NCI-H446 (cell line): ENCODE data around the gene LSM5.

Experiments
- DNase-seq, 2 experiments: peaks; one replicate each; lab custom pipeline; 2025; lab: John Stamatoyannopoulos, UW

LSM5 gene

DNA sequence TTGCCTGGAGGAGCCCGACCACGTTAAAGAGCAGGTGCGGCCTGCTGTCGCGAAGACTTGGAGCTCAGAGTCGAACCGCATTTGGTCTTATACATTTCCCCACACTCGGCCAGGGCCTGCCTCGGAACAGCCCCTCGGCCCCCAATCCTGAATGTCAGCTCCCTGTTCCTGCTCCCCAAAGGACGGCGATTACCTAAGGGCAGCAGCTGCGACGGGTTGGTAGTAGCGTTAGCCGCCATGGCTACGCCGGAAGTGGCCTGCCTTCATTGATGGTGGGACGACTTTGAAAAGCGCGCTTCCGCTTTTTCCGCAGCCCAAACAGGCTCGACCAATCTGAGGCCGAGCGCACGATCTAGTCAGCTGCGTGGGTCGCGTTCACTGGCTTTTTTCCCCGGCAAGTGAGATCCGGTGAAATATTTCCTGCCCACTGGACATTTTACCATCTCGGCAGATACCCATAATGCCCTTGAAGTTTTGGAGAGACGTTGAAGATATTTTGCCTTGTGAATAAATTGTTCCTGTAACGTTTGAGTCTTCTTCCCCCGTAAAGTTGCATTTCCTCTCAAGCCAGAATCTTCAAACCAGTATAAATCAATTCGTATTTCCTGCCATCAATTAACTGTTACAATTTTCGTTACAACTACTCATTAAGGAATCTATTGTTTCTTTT, at the start of gene LSM5:
Gene LSM5 (minus strand): TSS at position 254 of the 670 bp plus-strand sequence. CDS start 15 bp downstream, at position 239.
- peak; percentile 87 to 96 for DNase-seq

DNA sequence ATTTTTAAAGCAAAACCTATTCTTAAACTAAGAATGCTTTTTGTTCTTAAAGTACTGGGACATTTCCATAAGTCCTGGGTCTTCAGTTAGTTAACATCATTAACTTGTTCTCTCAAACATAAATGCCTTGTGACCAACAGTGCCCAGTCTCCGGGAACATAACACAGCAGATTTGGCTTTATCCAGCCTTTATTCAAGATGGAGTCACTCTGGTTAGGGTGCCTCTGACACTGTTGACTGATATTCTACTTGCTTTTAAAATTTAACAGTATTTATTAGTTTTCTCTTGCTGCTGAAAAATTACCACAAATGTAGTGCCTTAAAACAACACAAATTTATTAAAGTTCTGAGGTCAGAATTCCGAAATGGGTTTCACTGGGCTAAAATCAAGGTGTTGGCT, 49.2 kb upstream of the LSM5 start:
- no peak for DNase-seq

DNA sequence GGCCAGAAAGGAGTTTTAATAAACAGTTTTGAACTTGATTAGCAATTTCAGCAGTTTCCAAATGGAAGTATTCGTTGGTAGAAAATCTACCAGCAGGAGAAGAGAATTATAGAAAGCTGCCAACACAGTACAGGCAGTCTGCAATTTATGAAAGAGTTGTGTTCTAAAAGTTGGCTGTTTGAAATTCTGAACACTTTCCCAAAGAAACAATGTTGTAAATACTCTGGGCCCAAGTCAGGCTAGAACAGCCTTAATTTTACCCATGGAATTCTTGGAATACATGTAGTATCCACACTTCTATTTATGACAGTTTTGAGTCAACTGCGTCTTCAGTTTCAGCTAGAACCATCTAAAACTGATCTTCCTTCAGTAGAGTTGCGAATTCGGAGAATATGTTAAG, 47.6 kb upstream of the LSM5 start:
- DNase-seq, result no peak

DNA sequence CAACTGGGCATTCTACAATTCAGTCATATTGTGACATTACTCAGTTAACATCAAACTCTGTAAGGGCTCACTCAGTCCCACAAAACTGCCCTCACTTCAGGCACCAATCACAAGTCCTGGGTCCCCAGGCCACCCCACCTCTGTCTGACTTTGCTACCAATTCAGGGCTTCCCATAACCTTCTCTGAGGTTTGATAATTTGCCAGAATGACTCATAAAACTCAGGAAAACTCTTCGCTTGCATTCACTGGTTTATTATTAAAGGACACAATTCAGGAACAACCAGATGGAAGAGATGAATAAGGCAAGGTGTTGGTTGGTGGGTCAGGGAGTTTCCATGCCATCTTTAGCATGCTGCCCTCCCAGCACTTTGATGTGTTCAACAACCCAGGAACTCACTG, 46.4 kb upstream of the LSM5 start:
- DNase-seq, result peak in 1 of 2 experiments; percentile 38

DNA sequence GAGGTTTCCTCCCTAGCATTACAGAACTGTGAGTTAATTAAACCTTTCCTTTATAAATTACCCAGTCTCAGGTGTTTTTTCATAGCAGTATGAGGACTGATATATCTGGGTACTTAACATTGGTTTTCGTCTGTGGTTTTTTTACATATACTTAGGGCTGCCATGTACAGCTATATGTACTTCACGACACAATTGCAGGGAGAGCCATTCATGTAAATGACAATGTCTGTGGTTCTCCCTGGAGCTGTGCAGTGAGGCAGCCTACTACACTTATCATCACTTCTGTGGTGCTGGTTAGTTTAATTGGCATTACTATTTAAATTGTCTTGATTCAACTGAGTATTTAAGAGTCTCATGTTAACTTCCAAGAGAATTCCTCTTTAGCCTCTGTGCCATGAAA, 45.8 kb upstream of the LSM5 start:
- no peak for DNase-seq

DNA sequence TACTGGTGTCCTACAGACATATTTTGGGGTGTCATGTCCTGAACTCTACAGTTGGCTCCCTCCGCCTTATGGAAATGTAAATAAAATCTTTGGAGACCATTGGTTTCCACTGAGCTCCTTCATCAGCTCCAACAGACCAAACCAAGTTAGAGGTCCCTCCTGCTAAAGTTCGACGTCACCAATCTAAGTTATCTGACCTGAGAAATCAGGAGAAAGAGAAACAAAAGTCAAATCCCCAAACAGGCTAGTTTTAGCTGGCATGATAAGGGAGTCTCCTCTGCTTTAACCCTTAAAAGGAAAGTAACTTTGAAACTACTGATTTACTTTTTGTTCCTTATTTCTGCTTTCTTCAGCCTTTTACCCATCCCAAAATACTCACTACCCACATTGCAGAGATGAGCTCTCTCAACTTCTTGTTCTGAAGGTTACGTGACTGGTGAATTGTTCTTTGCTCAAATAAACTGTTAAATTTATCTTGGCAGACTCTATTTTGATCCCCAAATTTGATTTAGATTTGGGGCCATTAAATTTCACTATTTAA, 45.1 kb upstream of the LSM5 start:
- no peak for DNase-seq

DNA sequence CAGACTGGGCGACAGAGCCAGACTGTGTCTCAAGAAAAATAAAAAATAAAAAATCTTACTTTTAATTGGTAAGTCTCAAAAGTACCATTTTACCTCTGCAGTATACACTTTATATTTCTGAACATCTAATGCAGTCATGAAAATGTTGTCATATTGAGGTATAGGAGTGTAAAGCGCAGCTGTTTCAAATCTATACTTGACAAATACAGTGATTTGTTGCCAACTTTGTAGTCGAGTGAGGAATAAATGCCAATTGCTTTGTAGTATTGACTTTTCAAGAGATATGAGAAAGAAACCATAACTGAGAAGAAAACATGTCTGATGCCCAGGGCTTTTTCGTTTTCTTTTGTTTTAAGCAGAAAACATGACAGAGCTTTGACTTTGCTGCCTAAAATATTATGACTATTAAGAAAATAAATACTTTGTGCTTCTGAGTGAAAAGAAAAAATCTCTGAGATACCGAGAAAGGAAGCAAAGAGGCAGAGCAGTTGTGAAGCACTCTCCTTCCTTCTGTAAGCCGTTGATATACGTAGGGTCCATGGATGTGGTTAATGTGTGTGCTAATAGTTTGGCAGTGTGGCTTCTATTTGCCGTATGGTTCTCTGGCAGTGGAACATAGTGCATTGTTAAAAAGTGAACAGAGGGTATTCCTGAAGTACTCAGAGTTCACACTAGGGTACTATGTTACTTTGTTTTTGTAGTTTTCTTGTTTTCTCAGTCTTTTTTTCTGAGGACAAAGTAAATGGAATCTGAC, 43.3 kb upstream of the LSM5 start:
- DNase-seq, result peak in 1 of 2 experiments; percentile 71

DNA sequence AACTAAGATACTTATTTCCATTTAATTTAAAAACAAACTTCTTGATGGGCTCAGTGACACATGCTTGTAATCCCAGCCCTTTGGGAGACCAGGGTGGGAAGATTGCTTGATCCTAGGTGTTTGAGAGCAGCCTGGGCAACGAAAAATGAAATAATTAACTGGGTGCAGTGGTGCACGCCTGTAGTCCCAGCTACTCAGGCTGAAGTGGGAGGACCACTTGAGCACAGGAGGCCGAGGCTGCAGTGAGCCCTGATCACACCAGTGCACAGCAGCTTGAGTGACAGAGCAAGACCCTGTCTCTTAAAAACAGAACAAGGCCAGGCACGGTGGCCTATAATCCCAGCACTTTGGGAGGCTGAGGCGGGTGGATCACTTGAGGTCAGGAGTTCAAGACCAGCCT, 42.5 kb upstream of the LSM5 start:
- DNase-seq, result peak in 1 of 2 experiments; percentile 13

DNA sequence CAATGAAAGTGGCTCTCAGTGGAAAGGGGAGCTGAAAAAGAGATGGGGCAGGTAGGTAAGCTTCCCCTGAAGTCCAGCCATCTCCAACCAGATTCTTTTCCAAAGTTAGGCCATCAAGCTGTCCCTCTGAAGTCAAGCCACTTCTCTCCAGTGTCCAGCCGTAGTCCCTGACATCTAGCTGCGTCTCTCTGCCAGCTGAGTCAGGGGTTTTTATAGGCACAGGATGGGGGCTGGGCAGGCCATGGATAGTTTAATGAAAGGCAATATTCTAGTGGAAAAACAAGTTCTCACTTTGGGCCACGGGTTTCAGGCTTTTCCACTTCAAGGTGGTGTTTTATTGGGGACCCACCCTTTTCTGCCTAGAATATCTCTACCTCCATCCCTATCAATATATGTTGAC, 41.9 kb upstream of the LSM5 start:
- DNase-seq, result no peak

DNA sequence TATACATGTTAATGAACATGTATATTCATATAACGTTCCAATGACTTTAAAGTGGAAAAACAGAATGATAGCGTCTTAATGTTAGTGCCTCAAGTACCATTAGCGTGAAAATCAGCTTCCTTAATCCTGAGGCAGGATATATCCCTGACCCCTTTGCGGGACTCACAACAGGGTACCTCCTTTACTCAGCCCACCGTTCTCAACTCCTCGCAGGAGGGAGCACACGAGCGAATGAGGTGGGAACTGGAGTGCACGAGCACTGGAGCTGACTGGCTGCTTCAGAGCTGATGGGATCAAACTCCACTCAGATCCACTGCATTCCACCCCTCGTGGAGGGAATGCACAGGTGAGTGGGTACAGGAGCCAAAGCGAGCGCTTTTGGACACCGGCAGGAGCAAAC, 41.2 kb upstream of the LSM5 start:
- DNase-seq, result no peak

DNA sequence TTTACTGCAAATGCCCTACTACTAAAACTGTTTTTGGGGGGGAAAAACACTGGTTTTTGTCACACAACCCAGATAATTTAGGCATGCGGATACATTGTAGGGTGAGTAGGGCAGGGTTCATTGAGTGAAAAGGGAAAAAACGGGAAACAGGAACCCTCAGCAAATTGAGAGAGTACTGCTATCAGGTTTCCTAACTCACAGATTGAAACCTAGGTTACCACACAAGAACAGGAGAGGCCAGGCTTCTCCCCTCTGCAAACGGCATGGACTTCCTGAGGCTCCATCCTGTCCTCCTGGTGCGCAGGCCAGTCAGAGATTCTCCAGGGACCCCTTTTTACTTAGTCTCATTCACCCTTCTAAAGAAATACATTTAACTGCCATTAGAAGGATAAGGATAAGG, 35.7 kb upstream of the LSM5 start:
- no peak for DNase-seq

DNA sequence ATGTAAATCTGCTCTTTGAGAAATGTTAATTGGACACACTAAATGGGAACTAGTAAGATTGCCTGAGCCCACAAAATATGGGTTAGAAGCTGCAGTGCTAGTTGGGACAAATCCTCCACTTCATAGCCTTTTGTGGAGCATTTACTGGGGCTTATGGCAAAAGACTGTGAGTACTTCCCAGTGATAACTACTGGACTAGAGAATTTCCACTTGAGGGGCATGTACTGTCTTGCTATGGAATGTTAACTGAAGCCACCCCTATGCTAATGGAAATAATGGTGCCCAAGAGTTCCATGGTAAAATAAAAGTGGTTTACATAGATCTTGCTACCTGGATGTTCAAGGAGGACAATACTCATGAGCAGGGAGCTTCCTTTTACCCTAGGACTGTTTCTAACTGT, 34.5 kb upstream of the LSM5 start:
- DNase-seq, result no peak

DNA sequence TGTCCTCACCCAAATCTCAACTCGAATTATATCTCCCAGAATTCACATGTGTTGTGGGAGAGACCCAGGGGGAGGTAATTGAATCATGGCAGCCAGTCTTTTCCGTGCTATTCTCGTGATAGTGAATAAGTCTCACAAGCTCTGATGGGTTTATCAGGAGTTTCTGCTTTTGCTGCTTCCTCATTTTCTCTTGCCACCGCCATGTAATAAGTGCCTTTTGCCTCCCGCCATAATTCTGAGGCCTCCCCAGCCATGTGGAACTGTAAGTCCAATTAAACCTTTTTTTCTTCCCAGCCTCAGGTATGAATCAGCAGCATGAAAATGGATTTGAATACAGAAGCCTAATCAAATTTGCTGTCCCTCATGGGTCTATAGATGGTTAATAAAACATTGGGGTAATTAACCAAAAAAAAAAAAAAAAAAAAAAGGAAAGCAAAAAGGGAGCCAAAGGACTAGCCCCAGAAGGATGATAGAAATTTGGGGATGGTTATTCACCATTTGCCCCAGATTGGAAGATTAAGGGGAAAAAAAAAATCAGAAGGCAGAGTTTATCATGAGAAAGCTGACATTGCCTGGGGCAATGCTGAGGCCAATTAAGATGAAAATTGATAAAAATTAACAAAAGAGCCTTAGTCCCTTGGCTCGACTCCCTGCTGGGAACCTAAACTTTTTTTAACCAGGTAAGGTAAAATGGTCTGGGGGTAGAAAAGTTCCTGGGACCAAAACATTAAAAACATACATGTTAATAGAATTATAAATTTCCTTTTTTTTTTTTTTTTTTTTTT, 32.8 kb upstream of the LSM5 start:
- no peak for DNase-seq

DNA sequence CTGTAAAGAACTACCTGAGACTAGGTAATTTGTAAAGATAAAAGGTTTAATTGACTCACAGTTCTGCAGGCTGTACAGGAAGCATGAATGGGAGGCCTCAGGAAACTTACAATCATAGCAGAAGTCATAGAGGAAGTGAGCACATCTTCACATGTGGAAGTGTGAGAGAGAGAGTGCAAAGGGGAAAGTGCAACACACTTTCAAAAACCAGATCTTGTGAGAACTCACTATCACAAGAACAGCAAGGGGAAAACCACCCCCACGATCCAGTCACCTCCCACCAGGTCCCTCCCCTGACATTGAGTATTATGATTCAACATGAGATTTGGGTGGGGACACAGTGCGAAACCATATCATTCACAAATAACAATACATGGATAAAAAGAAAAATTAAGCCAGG, 29.6 kb upstream of the LSM5 start:
- no peak for DNase-seq

DNA sequence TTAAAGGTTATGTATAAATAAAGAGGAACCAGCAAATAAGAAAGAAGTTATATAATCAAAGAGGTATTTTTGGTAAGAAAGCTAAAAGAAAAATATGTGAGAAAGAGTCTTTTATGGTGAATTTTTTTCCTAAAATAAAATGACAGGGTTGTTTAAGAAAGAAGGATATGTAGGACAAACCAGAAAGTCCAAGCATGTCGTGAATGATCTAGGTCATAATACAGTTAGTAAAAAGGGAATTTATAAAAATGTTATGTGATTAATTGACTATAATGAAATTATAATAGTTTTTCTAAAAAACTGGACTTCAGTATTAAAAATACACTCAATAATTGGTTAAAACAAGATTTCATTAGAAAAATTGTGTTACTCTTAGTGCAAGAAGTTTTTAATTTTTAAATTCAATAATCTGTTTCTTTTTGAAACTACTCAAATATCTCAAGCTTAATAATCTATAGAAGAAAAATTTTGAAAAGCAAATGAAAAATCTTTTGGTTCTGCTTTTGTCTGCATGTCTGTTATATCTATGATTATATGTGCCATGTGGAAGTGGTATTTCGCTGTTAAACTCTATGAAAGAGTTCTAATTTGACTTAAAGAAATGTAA, 28.5 kb upstream of the LSM5 start:
- DNase-seq, result no peak

DNA sequence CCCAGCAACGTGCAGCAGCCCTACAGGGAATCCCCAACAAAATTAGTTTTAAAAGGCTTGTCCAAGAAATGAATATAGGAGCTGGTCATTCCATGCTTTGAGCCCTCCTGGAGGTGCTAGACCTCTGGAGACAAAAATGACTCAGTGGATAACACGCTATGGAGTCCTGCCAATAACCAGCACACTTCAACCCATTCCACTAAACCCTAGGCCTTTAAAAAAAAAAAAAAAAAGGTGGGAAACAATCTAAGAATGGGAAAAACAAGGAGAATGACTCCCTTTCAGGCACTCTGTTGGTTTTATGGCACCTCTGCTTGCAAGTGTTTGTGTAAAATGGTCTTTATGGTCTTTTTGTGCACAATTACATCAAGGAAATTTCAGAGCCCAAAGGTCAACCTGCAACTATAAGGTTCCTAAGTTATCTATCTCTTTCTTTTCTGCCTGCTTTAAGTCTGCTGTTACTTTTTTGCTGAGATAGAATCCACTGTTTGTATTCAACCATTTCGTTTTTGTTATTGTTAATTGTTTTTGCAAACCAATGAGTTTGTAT, 26.4 kb upstream of the LSM5 start:
- no peak for DNase-seq

DNA sequence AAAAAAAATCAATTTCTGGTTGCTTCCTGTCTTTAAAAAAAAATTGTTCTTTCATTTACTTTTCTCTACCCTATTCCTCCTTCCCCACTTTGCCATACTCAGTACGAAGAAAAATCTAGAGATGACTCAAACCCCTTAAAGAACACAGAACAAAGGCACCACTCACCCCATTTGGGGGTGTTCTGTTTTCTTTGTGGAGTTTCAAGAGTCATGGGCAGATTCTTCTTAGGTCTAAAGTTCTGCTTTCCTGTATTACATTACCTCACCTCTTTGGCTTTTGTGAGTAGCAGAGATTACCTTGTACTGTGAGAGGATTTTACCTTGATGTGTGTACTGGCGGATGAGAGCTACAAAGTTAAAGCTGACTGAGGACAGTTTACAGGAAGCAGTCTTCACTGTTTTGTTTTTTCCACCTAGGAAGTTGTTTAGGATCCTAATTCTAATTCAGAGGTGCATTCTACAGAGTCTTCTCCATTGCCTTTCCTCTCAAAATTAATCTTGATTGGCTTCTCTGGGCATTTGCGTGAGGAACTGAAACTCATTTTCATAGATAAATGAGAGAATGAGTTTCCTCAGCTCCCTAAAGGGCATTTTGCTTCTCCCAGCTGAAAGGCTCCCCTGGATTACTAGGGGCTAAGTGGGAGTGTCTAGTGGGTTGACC, 25.8 kb upstream of the LSM5 start:
- DNase-seq, result no peak

DNA sequence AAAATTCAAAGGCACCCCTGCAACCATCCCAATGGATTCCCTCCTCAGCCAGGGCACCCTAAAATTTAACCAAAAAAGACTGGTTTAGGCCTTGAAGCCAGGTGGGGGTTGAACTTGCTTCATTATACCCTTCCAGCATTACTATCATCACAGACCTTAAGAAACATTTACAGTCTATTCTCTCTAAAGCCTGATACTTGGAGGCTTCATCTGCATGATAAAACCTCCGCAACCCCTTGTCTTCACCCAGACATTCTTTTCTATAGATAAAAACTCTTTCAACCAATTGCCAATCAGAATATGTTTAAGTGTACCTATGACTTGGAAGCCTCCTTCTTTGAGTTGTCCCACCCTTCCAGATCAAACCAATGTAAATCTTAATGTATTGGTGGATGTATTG, 23.0 kb upstream of the LSM5 start:
- DNase-seq, result no peak

DNA sequence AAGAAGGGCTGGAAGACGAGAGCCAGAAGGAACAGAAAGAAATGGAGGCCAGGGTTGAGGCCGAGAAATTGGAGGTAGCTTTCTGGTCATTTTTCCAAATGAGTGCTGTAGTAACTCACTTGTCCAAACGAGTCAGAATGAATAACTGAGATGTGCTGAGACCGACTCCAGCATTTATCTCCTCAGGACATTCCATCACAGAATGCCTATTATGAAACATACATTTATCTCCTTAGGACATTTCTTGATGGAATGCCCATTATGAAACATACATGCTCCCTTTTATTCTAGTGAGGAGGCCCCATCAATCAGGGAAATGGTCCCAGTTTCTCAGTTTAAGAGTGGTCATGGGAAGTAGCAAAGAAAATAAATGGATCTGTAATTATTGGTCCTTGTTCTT, 21.6 kb upstream of the LSM5 start:
- DNase-seq, result no peak

DNA sequence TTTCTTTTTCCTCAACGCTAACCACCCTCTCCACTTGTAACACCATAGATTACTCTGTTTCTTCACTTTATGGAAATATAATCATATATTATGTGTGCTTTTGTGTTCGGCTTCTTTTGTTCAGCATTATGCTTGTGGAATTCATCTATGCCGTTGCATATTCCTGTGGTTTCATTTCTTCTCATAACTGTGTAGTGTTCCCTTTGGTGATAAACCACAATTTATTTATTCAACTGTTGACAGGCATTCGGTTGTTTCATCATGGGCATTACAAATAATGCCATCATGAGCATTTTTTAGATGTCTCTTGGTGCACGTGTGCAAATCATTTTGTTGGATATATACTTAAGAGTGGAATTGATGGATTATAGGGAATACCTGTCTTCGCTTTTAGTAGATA, 17.2 kb upstream of the LSM5 start:
- DNase-seq, result no peak

DNA sequence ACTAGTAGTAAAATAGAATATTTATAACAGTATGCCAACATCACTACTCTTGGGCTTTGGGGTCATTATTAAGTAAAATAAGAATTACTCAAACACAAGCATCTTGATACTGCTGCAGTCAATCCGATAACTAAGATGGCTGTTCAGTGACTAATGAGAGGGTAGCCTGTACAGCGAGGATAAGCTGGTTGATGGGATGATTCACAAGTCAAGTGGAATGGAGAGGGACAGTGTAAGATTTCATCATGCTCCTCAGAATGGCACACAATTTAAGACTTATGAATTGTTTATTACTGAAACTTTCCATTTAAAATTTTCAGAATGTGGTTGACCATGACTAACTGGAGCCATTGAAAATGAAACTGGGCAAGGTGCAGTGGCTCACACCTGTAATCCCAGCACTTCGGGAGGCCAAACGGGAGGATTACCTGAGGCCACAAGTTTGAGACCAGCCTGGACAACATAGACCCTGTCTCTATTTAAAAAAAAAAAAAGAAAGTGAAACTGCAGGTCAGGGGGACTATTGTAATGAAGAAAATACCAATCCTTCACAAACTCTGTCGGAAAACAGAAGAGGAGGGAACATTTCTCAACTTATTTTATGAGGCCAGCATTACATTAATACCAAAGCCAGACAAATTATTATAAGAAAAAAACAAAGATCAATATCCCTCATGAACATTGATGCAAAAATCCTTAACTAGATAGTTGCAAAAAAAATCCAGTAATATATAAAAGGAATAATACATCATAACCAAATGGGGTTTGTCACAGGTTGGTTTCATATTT, 16.3 kb upstream of the LSM5 start:
- DNase-seq, result no peak
